ENCODE measurements around the gene MUSTN1.

GRCh38 chr3:52833202-52833601 is 1.6 kb downstream of the MUSTN1 start:
- TF ChIP-seq CTCF (conservative IDR thresholded peaks at IDR 0.05; ENCODE audit: low read length): no peak
- TF ChIP-seq EZH2phosphoT487 (IDR thresholded peaks at IDR 0.05; ENCODE audit: borderline replicate concordance): no peak
